Fibroblast of lung (primary cell): ENCODE results near the gene TPO. TPM values are rescaled to one million over a fixed set of nuclear protein-coding genes. Genes with fewer than 3 reads are reported as not detected.

Experiments used
- DNase-seq, 2 donors: peaks; one replicate each; pipeline versions ENCODE4 v3.0.0 to v3.0.0-alpha.2; 2010; ENCODE audit warnings: low read depth in 2 of 2
- H2AFZ ChIP-seq: 2 replicates; pipeline ENCODE4 v1.5.1; 2012; ENCODE audit warnings: low read length, control low read depth, inconsistent platforms
- H3K27ac ChIP-seq: 2 replicates; pipeline ENCODE4 v1.5.1; 2011; ENCODE audit warnings: low read length, control low read depth; ENCODE audit not compliant: insufficient read depth
- H3K27me3 ChIP-seq: 2 replicates; pipeline ENCODE4 v1.5.1; 2011; ENCODE audit warnings: mild to moderate bottlenecking, low read length; ENCODE audit not compliant: control insufficient read depth, insufficient read depth
- H3K36me3 ChIP-seq: 2 replicates; pipeline ENCODE4 v1.5.1; 2011; ENCODE audit warnings: low read length; ENCODE audit not compliant: control insufficient read depth, insufficient read depth
- H3K4me1 ChIP-seq: 2 replicates; pipeline ENCODE4 v1.5.1; 2011; ENCODE audit warnings: low read length; ENCODE audit not compliant: control insufficient read depth, insufficient read depth; ENCODE audit errors: extremely low read depth
- H3K4me2 ChIP-seq: 2 replicates; pipeline ENCODE4 v1.5.1; 2011; ENCODE audit warnings: low read length, control low read depth; ENCODE audit not compliant: insufficient read depth; ENCODE audit errors: extremely low read depth
- H3K4me3 ChIP-seq, 4 experiments: fragments of 200-600 bp in 1 of 4; sonication (generic) in 1 of 4; replicated peaks in 1 of 4; 2 replicates each; pipeline ENCODE4 v1.5.1; 2011 to 2016; ENCODE audit warnings: low read length in 4 of 4, low read depth in 3 of 4, mild to moderate bottlenecking in 3 of 4, control low read depth in 2 of 4, inconsistent platforms in 1 of 4, mixed read lengths in 1 of 4; ENCODE audit not compliant: insufficient read depth in 1 of 4; ENCODE audit errors: control extremely low read depth in 1 of 4
- H3K79me2 ChIP-seq: 2 replicates; pipeline ENCODE4 v1.5.1; 2012; ENCODE audit warnings: mild to moderate bottlenecking, low read length, inconsistent platforms; ENCODE audit not compliant: control insufficient read depth, insufficient read depth
- H3K9ac ChIP-seq: 2 replicates; pipeline ENCODE4 v1.5.1; 2011; ENCODE audit warnings: mild to moderate bottlenecking, low read length, control low read depth; ENCODE audit not compliant: insufficient read depth
- H3K9me3 ChIP-seq: 2 replicates; pipeline ENCODE4 v1.5.1; 2012; ENCODE audit warnings: low read depth, low read length; ENCODE audit not compliant: control insufficient read depth, insufficient read depth
- H4K20me1 ChIP-seq: 2 replicates; pipeline ENCODE4 v1.5.1; 2011; ENCODE audit warnings: low read length; ENCODE audit not compliant: control insufficient read depth, insufficient read depth; ENCODE audit errors: extremely low read depth
- EZH2 ChIP-seq: IDR thresholded peaks from 2 replicates; pipeline ENCODE4 v1.5.1; 2012; ENCODE audit warnings: low read length, control low read depth, mild to moderate bottlenecking; ENCODE audit errors: missing control alignments
- polyA plus RNA-seq, 2 donors: library from polyadenylated mRNA; depleted of rRNA in 1 of 2; stranded (reverse) in 1 of 2; unstranded in 1 of 2; fragments of >200 nt; gene quantifications; 2 replicates each; pipeline ENCODE4 v1.2.1, GENCODE V29; 2011 to 2012; ENCODE audit warnings: missing spikeins in 1 of 2
- total RNA-seq: library from RNA; depleted of rRNA; stranded (reverse); fragments of >200 nt; gene quantifications from 2 replicates; pipeline ENCODE4 v1.2.1, GENCODE V29; 2014
- TF ChIP-seq, protein P1 (sequence below), 2 donors: IDR thresholded peaks in 1 of 2; conservative IDR thresholded peaks in 1 of 2; 1 replicate in 1 of 2; 2 replicates in 1 of 2; pipeline ENCODE4 v1.5.1; 2011 to 2012; ENCODE audit warnings: low read length in 2 of 2, control low read depth in 1 of 2, inconsistent platforms in 1 of 2, low read depth in 1 of 2, mild to moderate bottlenecking in 1 of 2

The TPO gene
- total and polyA plus RNA-seq, 2 donors (not counting 1 experiment from before 2014, with no cell fraction given), result not detected

DNA sequence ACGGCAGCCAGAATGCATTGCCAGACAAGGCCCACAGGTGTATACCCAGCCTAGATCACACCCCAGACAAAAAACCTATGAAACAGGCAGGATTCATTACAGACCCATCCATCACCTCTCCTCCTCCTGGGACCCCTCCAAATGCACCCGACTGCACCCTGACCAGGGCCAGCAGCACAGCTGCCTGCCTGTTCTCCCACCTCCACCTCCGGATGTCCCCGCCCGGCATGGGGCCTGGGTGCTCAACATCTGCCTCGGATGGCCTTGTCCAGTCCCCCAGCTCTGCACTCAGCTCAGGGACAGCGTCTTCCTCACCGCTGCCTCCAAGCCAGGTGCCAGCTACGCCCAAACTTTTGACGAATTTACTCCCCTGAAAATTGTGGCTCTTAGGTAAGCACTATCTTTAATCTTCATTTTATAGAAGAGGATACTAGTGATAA, 91.1 kb downstream of the TPO start:
- TF ChIP-seq EZH2, result no peak
- TF ChIP-seq, protein P1, sequence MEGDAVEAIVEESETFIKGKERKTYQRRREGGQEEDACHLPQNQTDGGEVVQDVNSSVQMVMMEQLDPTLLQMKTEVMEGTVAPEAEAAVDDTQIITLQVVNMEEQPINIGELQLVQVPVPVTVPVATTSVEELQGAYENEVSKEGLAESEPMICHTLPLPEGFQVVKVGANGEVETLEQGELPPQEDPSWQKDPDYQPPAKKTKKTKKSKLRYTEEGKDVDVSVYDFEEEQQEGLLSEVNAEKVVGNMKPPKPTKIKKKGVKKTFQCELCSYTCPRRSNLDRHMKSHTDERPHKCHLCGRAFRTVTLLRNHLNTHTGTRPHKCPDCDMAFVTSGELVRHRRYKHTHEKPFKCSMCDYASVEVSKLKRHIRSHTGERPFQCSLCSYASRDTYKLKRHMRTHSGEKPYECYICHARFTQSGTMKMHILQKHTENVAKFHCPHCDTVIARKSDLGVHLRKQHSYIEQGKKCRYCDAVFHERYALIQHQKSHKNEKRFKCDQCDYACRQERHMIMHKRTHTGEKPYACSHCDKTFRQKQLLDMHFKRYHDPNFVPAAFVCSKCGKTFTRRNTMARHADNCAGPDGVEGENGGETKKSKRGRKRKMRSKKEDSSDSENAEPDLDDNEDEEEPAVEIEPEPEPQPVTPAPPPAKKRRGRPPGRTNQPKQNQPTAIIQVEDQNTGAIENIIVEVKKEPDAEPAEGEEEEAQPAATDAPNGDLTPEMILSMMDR (conservative IDR thresholded peaks at IDR 0.05 in 1 of 2, IDR thresholded peaks at IDR 0.05 in 1 of 2; ENCODE audit: low read depth in 1 of 2, low read length in 2 of 2), result no peak

DNA sequence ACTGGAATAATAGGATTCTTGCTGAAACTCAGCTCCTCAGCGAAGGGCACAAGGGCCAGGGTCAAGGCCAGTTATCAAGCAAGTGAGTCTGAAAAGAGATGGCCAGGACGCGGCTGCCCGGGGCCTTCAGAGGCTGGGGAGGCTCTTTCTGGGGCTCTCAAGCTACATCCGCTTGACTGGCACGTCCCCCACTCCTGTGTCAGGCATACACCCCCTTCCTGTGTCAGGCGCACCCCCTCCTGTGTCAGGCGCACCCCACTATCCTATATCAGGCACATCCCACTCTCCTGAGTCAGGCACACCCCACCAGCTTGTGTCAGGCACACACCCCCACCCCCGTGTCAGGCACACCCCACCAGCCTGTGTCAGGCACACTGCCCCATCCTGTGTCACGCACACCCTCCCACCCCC, 91.8 kb downstream of the TPO start:
- Histone ChIP-seq H3K9ac (no peak overlapping the region), H3K36me3 (no peaks in the 10 kb centered on the region), H3K4me3 (no peak overlapping the region), H3K4me1 (no peaks in the 10 kb centered on the region), H3K27ac (no peak overlapping the region), H3K4me2 (no peak overlapping the region), H4K20me1 (no peaks in the 10 kb centered on the region), H3K79me2 (no peaks in the 10 kb centered on the region), H3K9me3 (no peaks in the 10 kb centered on the region), H3K27me3 (no peaks in the 10 kb centered on the region), H2AFZ (no peak overlapping the region)
- no peak for TF ChIP-seq EZH2
- TF ChIP-seq, protein P1 (conservative IDR thresholded peaks at IDR 0.05 in 1 of 2, IDR thresholded peaks at IDR 0.05 in 1 of 2; ENCODE audit: low read depth in 1 of 2, low read length in 2 of 2), result no peak
- DNase-seq, result no peak

More for the DNA sequence above, 91.1 kb downstream of the TPO start:
- Histone ChIP-seq H3K36me3 (no peaks in the 10 kb centered on the region), H3K9ac (no peak overlapping the region), H3K4me3 (no peak overlapping the region), H2AFZ (no peak overlapping the region), H3K4me2 (no peak overlapping the region), H3K27ac (no peak overlapping the region), H3K4me1 (no peaks in the 10 kb centered on the region), H3K27me3 (no peaks in the 10 kb centered on the region), H3K79me2 (no peaks in the 10 kb centered on the region), H4K20me1 (no peaks in the 10 kb centered on the region), H3K9me3 (no peaks in the 10 kb centered on the region)
- no peak for DNase-seq

DNA sequence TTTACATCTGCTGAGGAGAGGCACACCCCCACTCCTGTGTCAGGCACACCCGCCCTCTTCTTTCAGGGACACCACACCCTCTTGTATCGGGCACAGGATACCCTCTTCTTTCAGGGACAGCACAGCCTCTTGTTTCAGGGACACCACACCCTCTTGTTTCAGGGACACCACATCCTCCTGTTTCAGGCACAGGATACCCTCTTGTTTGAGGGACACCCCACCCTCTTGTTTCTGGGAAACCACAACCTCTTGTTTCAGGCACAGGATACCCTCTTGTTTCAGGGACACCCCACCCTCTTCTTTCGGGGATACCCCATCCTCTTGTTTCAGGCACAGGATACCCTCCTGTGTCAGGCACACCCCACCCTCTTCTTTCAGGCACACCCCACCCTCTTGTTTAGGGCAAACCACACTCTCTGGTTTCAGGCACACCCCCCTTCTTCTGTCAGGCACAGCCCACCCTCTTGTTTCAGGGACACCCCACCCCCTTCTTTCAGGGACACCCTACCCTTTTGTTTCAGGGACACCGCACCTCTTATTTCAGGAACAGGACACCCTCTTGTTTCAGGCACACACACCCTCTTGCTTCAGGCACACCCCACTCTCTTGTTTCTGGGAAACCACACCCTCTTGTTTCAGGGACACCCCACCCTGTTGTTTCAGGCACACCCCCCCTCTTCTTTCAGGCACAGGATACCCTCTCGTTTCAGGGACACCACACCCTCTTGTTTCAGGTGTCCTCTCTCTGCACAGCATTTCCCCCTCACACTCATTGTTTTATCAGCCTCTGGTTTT, 96.2 kb downstream of the TPO start:
- Histone ChIP-seq H3K9ac (no peak overlapping the region), H3K27me3 (no peaks in the 10 kb centered on the region), H3K79me2 (no peaks in the 10 kb centered on the region), H3K4me2 (no peak overlapping the region), H3K4me1 (no peaks in the 10 kb centered on the region), H3K36me3 (no peaks in the 10 kb centered on the region), H4K20me1 (no peaks in the 10 kb centered on the region), H3K4me3 (no peak overlapping the region), H2AFZ (no peak overlapping the region), H3K27ac (no peak overlapping the region), H3K9me3 (no peaks in the 10 kb centered on the region)
- DNase-seq, result no peak
- no peak for TF ChIP-seq EZH2
- TF ChIP-seq, protein P1 (conservative IDR thresholded peaks at IDR 0.05 in 1 of 2, IDR thresholded peaks at IDR 0.05 in 1 of 2; ENCODE audit: low read depth in 1 of 2, low read length in 2 of 2), result no peak
